Neural cell (in vitro differentiated cells): Measurements from ENCODE around the gene MARS2. TPM values are rescaled to one million over a fixed set of nuclear protein-coding genes. Genes with fewer than 3 reads are reported as not detected.
A peak's percentile ranks its signal among the peaks of the same experiment; 100 is the strongest.

Experiments used
- H2AFZ ChIP-seq: fragments of 200-600, 300-800 bp; sonication (generic), shearing (Covaris generic); 2 replicates; pipeline ENCODE4 v1.6.0; 2014; ENCODE audit warnings: low read depth, mild to moderate bottlenecking, antibody characterized with exemption, low read length, moderate library complexity
- H3F3A ChIP-seq: fragments of 200-600 bp; shearing (Covaris generic); 2 replicates; pipeline ENCODE4 v1.6.1; 2016; ENCODE audit warnings: mild to moderate bottlenecking, moderate library complexity, mixed read lengths, antibody characterized with exemption, low read length; ENCODE audit not compliant: insufficient read depth, poor library complexity, severe bottlenecking
- H3K27ac ChIP-seq: fragments of 200-600, 300-800 bp; sonication (generic), shearing (Covaris generic); 2 replicates; pipeline ENCODE4 v1.5.1; 2014; ENCODE audit warnings: mild to moderate bottlenecking, low read length, moderate library complexity
- H3K27me3 ChIP-seq: fragments of 300-800, 200-600 bp; sonication (generic), shearing (Covaris generic); 2 replicates; pipeline ENCODE4 v1.6.0; 2014; ENCODE audit warnings: mild to moderate bottlenecking, low read depth, low read length, moderate library complexity; ENCODE audit not compliant: insufficient read depth
- H3K36me3 ChIP-seq: fragments of 300-800, 200-600 bp; sonication (generic), shearing (Covaris generic); 2 replicates; pipeline ENCODE4 v1.5.1; 2014; ENCODE audit warnings: mild to moderate bottlenecking, antibody characterized with exemption, low read length, moderate library complexity; ENCODE audit not compliant: insufficient read depth
- H3K4me2 ChIP-seq: fragments of 300-800, 200-600 bp; sonication (generic), shearing (Covaris generic); 2 replicates; pipeline ENCODE4 v1.6.0; 2014; ENCODE audit warnings: mild to moderate bottlenecking, low read length
- H3K4me3 ChIP-seq: fragments of 300-800, 200-600 bp; sonication (generic), shearing (Covaris generic); 2 replicates; pipeline ENCODE4 v1.5.1; 2014; ENCODE audit warnings: mild to moderate bottlenecking, low read length, moderate library complexity
- H3K79me2 ChIP-seq: fragments of 200-600 bp; shearing (Covaris generic); replicated peaks from 2 replicates; pipeline ENCODE4 v1.6.0; 2014; ENCODE audit warnings: mild to moderate bottlenecking, low read length, moderate library complexity; ENCODE audit not compliant: insufficient read depth
- H3K9ac ChIP-seq: fragments of 300-800, 200-600 bp; sonication (generic), shearing (Covaris generic); 2 replicates; pipeline ENCODE4 v1.6.1; 2016; ENCODE audit warnings: mild to moderate bottlenecking, low read length, mixed read lengths
- H3K9me2 ChIP-seq: fragments of 200-600 bp; shearing (Covaris generic); 2 replicates; pipeline ENCODE4 v1.6.1; 2016; ENCODE audit warnings: mild to moderate bottlenecking, low read length, mixed read lengths; ENCODE audit not compliant: insufficient read depth
- H3K9me3 ChIP-seq: fragments of 200-600, 300-800 bp; sonication (generic), shearing (Covaris generic); 2 replicates; pipeline ENCODE4 v1.6.1; 2016; ENCODE audit warnings: mild to moderate bottlenecking, mixed run types, low read length, moderate library complexity, mixed read lengths
- H4K20me1 ChIP-seq: fragments of 200-600 bp; shearing (Covaris generic); 2 replicates; pipeline ENCODE4 v1.6.1; 2016; ENCODE audit warnings: mild to moderate bottlenecking, mixed run types; ENCODE audit not compliant: insufficient read depth
- EP300 ChIP-seq: fragments of 450-650 bp; conservative IDR thresholded peaks from 2 replicates; pipeline ENCODE4 v1.6.1; 2014; ENCODE audit warnings: antibody characterized with exemption, mild to moderate bottlenecking, moderate library complexity; ENCODE audit not compliant: poor library complexity, severe bottlenecking
- EZH2 ChIP-seq: fragments of 200-600, 300-800 bp; shearing (Covaris generic), sonication (generic); IDR thresholded peaks from 2 replicates; pipeline ENCODE4 v1.6.1; 2014; ENCODE audit warnings: antibody characterized with exemption, low read length, borderline replicate concordance, mild to moderate bottlenecking; ENCODE audit not compliant: insufficient read depth, poor library complexity, severe bottlenecking
- MXI1 ChIP-seq: fragments of 450-650 bp; conservative IDR thresholded peaks from 2 replicates; pipeline ENCODE4 v1.6.1; 2014; ENCODE audit warnings: antibody characterized with exemption, mild to moderate bottlenecking; ENCODE audit not compliant: poor library complexity, severe bottlenecking
- POLR2AphosphoS5 ChIP-seq: IDR thresholded peaks from 2 replicates; pipeline ENCODE4 v1.6.1; 2012
- RAD21 ChIP-seq: fragments of 450-650 bp; conservative IDR thresholded peaks from 2 replicates; pipeline ENCODE4 v1.6.1; 2014; ENCODE audit warnings: antibody characterized with exemption, mild to moderate bottlenecking, moderate library complexity
- SMC3 ChIP-seq: fragments of 450-650 bp; conservative IDR thresholded peaks from 2 replicates; pipeline ENCODE4 v1.6.1; 2014; ENCODE audit warnings: antibody characterized with exemption, mild to moderate bottlenecking, moderate library complexity; ENCODE audit not compliant: poor library complexity
- TAF1 ChIP-seq: IDR thresholded peaks from 2 replicates; pipeline ENCODE4 v1.6.1; 2012; ENCODE audit warnings: low read depth
- polyA minus RNA-seq: library from RNA; depleted of rRNA, polyadenylated mRNA; stranded (reverse); fragments of >200 nt; gene quantifications from 2 replicates; pipeline ENCODE4 v1.2.3, GENCODE V29; 2014
- polyA plus RNA-seq: library from polyadenylated mRNA; depleted of rRNA; stranded (reverse); fragments of >200 nt; gene quantifications from 2 replicates; pipeline ENCODE4 v1.2.3, GENCODE V29; 2014
- TF ChIP-seq, protein P1 (sequence below): fragments of 450-650 bp; IDR thresholded peaks from 2 replicates; pipeline ENCODE4 v1.5.1; 2014; ENCODE audit warnings: antibody characterized with exemption, mild to moderate bottlenecking, moderate library complexity; ENCODE audit not compliant: poor library complexity, severe bottlenecking
- TF ChIP-seq, protein P2 (sequence below): IDR thresholded peaks from 2 replicates; pipeline ENCODE4 v1.6.1; 2012; ENCODE audit warnings: borderline replicate concordance

Gene MARS2
- polyA plus RNA-seq: 3.8 and 5.1 TPM in 2 replicates
- polyA minus RNA-seq: 14.0 and 14.1 TPM in 2 replicates

DNA sequence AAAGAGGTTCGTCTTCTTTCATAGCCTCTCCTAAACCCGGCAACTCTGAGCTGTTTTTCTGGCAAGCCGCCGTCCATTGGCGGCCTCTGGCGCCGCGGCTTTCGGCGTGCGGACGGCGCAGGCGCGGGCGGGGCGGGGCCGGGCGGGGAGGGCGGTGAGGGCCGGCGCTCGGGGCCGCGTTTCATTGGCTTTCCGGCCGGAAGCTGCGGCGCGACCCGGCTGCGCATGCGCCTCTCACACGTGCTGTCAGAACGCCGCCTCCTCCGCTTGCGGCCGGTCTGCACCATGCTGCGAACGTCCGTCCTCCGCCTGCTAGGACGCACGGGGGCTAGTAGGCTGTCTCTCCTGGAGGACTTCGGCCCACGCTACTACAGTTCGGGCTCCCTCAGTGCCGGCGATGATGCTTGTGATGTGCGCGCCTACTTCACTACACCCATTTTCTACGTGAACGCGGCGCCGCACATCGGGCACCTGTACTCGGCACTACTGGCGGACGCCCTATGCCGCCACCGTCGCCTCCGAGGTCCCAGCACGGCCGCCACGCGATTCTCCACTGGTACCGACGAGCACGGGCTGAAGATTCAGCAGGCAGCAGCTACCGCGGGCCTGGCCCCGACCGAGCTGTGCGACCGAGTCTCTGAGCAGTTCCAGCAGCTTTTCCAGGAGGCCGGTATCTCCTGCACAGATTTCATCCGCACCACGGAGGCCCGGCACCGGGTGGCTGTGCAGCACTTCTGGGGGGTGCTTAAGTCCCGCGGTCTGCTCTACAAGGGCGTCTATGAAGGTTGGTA, at the start of gene MARS2:
TSS of gene MARS2 (plus strand) at position 249 of the 791 bp plus-strand sequence. CDS start at position 286, 37 bp downstream.
- no peaks in the 10 kb centered on the region for H3K27me3 ChIP-seq
- no peaks in the 10 kb centered on the region for H3K9me3 ChIP-seq
- H3K4me3 ChIP-seq: peak within 1 kb of the TSS; percentile 87
- H3K36me3 ChIP-seq: no peaks in the 10 kb centered on the region
- peak within 1 kb of the TSS; percentile 87 for H3K4me2 ChIP-seq
- peaks cover 13% of the 10 kb centered on the region for H3K79me2 ChIP-seq
- H3K9me2 ChIP-seq: no peaks in the 10 kb centered on the region
- TF ChIP-seq, protein P1, sequence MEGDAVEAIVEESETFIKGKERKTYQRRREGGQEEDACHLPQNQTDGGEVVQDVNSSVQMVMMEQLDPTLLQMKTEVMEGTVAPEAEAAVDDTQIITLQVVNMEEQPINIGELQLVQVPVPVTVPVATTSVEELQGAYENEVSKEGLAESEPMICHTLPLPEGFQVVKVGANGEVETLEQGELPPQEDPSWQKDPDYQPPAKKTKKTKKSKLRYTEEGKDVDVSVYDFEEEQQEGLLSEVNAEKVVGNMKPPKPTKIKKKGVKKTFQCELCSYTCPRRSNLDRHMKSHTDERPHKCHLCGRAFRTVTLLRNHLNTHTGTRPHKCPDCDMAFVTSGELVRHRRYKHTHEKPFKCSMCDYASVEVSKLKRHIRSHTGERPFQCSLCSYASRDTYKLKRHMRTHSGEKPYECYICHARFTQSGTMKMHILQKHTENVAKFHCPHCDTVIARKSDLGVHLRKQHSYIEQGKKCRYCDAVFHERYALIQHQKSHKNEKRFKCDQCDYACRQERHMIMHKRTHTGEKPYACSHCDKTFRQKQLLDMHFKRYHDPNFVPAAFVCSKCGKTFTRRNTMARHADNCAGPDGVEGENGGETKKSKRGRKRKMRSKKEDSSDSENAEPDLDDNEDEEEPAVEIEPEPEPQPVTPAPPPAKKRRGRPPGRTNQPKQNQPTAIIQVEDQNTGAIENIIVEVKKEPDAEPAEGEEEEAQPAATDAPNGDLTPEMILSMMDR: peak; percentile 16
- TF ChIP-seq TAF1: no peak
- no peak for TF ChIP-seq EP300
- TF ChIP-seq RAD21: peak; percentile 24
- TF ChIP-seq SMC3: peak; percentile 45
- peak; percentile 90 for TF ChIP-seq POLR2AphosphoS5
- TF ChIP-seq, protein P2, sequence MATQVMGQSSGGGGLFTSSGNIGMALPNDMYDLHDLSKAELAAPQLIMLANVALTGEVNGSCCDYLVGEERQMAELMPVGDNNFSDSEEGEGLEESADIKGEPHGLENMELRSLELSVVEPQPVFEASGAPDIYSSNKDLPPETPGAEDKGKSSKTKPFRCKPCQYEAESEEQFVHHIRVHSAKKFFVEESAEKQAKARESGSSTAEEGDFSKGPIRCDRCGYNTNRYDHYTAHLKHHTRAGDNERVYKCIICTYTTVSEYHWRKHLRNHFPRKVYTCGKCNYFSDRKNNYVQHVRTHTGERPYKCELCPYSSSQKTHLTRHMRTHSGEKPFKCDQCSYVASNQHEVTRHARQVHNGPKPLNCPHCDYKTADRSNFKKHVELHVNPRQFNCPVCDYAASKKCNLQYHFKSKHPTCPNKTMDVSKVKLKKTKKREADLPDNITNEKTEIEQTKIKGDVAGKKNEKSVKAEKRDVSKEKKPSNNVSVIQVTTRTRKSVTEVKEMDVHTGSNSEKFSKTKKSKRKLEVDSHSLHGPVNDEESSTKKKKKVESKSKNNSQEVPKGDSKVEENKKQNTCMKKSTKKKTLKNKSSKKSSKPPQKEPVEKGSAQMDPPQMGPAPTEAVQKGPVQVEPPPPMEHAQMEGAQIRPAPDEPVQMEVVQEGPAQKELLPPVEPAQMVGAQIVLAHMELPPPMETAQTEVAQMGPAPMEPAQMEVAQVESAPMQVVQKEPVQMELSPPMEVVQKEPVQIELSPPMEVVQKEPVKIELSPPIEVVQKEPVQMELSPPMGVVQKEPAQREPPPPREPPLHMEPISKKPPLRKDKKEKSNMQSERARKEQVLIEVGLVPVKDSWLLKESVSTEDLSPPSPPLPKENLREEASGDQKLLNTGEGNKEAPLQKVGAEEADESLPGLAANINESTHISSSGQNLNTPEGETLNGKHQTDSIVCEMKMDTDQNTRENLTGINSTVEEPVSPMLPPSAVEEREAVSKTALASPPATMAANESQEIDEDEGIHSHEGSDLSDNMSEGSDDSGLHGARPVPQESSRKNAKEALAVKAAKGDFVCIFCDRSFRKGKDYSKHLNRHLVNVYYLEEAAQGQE: no peak
- peak; percentile 98 for TF ChIP-seq MXI1
- TF ChIP-seq EZH2: no peak
- peak within 1 kb of the TSS; percentile 48 for H3K27ac ChIP-seq
- H2AFZ ChIP-seq: peak within 1 kb of the TSS; percentile 56
- peak within 1 kb of the TSS; percentile 60 for H3K9ac ChIP-seq
- H3F3A ChIP-seq: no peaks in the 10 kb centered on the region
- H4K20me1 ChIP-seq: no peaks in the 10 kb centered on the region

DNA sequence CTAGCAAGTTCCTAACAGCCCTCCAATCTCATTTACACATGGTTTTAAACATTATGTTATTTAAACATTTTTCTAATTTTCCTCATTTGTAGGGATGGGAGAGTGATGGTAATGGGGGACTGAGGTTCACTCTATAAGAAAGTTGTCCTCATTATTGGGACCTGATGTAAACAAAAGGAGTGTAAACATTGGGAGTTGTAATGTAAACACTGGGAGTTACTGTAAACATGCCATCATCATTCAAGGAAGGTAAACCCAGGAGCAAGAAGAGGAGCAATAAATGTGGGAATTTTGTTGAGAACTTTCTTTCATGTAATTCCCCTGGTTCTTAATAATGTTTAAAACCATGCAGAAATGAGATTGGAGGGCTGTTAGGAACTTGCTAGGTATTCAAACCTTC, 47.6 kb upstream of the MARS2 start:
- Histone ChIP-seq H3F3A (no peaks in the 10 kb centered on the region), H3K9me3 (no peaks in the 10 kb centered on the region), H3K36me3 (no peaks in the 10 kb centered on the region), H3K4me2 (no peak overlapping the region), H4K20me1 (no peaks in the 10 kb centered on the region), H3K9ac (no peak overlapping the region), H3K9me2 (no peaks in the 10 kb centered on the region), H3K79me2 (no peaks in the 10 kb centered on the region), H3K4me3 (no peak overlapping the region), H3K27me3 (no peaks in the 10 kb centered on the region), H3K27ac (no peak overlapping the region), H2AFZ (no peak overlapping the region)
- TF ChIP-seq RAD21 (no peak), SMC3 (no peak), TAF1 (no peak), EP300 (no peak)
- TF ChIP-seq, protein P2: no peak
- TF ChIP-seq, protein P1: no peak
